Inflammatory macrophage treated with lipopolysaccharide for 1 hour (primary cell): ENCODE results near the gene SSTR5.
A peak's percentile ranks its signal among the peaks of the same experiment; 100 is the strongest.

ENCODE experiments used
- DNase-seq, 2 donors: peaks; one replicate each; pipeline ENCODE4 v3.0.0-alpha.2; 2020 to 2022

The SSTR5 gene

DNA sequence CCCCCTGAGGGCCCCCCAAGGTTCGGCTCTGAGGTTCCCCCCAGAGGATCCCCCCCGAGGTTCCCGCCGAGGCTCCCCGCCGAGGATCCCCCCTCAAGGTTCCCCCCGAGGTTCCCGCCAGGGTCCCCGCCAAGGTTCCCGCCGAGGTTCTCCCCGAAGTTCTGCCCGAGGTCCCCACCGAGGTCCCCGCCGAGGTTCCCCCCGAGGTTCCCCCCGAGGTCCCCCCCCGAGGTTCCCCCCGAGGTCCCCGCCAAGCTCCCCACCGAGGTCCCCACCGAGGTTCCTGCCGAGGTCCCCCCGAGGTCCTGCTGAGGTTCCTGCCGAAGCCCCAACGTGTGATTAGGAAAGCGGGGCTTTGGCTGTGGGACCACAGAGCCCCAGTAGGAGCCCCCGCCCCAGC, 32.2 kb upstream of the SSTR5 start:
- no peak for DNase-seq

- DNase-seq: no peak
These were observed 30.4 kb upstream of the SSTR5 start for GRCh38 chr16:1042049-1042744.

DNA sequence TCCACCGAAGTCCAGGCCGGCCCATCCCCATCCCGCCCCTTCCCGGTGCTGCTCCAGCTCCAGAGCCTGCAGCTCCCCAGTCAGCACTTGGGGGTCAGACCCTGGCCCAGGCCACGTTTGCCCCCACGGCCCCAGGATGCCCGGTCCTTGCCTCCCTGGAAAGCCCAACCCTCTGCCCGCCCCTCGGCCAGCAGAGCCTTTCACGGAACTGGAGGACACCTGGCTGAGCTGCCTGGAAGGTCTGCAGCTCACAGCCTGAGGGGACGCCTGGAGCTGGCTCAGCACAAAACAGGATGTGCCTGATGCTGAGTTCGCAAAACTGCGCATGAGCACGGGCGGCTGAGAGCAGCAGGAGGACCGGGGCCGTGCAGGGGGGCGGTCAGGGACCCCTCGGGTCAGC, 29.7 kb upstream of the SSTR5 start:
- DNase-seq: no peak

- no peak for DNase-seq
These were observed 28.6 kb upstream of the SSTR5 start for GRCh38 chr16:1043881-1044451.

DNA sequence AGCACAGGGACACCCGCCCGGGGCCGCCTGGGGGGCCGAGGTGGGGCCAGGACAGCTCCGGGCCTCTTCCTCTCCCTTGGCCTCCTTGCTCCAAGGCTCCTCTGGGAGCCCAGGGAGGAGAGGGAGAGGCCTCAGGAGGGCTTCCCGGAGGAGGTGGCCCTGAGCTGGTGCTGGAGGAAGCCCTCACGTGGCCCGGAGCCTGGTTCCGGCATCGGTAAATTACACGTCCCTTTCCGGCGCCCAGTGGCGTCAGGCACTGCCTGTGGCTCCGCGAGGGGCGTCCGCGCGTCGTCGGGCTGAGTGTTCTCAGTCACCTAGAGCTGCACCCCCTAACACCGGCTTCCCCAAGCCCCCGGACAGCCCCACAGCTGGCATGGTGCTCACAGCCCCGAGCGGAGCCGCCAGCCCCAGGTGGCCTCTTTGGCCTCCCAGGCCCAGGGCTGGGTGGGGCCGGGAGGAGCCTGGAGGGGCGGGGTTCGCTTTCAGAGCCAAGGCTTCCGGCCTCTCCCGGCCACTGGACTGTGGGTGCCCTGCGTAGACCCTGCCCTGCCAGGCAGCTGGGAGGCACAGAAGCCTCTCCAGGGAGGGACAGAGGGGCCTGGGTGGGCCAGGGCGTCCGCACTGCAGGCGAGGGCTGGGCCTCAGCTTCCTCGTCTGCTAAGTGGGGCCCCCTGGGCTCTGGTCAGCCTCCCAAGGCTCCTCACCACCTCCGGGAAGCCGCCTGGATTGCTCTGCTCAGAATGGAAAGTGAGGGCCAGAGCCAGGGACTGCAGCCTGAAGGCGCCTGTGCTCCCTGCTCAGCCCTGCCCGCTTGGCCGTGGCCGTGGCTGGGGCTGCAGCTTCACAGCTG, 27.9 kb upstream of the SSTR5 start:
- DNase-seq: no peak

DNA sequence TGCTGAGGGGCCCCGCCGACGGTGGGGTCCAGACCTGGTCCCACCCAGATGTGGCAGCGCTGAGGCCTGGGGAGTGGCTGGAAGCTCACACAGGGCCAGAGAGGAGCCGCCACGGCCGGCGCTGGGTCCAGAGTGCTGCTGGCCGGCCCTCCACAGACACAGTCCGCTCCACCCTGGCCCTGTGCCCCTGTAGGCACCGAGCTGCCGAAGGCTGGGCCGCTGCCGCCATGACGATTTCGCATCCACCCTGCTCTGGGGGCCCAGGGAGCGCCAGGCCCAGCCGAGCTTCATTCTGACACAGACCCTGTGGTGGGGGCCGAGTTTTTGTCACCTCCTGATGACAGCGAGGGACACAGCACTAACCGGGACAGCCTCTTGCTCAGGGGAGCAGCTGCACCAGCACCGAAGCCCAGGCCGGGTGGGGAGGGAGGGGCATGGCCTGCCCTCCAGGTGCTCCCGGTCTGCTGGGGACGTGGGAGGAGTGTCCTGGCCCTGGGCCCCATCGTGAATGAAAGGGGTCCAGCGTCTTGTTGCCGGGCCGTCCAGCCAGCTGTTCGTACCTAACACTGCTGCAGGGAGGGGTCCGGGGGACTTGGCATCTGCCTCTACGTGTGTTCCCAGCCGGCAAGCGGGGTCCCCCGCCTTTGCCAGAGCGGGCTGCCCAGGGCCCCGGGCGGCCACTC, 27.1 kb upstream of the SSTR5 start:
- DNase-seq: no peak

DNA sequence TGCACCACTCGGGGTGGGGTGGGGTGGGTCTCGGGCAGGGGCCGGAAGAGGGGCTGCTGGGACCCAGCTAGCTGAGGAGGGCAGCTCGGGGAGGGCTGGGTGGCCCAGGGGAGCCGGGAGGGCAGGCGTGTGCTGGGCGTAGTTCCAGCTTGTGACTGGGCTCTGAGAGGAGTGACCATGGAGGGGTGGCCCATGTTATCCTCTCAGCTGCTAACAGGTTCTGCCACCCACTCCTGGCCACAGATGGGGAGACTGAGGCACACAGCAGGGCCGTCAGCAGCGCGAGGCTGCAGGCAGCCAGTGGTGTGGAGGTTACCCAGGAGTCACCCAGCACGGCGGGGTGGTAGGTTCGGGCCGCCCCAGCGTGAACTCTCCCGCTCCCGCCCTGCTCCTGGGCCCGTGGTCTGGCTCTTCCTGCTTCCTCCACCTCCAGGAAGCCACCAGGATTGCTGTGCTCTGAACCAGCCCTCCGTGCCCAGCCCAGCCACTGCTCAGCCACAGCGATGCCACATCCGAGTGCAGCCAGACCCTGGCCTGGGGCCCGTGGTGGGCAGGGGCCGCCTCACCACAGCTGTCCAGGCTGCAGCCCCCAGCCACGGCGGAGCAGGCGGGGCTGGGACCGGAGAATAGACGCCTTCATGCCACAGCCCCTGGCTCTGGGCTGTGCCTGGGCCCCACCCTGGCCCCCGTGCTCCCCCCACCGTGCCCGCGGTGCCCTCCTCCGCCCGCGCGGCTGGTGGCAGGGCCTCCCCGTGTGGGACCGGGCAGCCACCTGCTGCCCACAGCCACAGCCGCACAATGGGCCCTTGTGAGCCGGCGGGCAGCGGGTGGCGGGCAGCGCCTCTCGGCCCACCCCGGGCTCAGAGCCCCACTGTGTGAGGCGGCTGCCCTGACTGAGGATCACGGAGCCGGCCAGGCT, 26.3 kb upstream of the SSTR5 start:
- no peak for DNase-seq

- DNase-seq: no peak
These were observed 25.4 kb upstream of the SSTR5 start for GRCh38 chr16:1047123-1047522.

DNA sequence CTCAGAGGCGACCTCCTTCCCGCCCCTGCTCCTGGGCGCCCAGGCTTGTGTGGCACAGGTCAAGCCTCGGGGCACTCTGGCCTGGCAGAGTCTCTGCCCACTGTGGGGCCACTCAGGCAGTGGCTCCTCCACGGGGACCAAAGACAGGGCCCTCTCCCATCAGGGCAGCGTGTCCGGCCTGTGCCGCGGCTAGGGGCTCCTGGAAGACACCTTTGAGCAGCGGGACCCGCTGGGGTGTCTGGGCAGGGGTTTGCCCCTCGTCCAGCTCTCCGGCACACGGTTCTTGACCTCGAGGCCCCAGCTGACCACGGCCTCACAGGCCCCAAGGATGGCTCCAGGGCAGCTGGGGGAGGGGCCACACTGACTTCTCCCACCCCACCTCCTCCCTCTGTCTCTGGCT, 24.7 kb upstream of the SSTR5 start:
- no peak for DNase-seq

- no peak for DNase-seq
These were observed 24.0 kb upstream of the SSTR5 start for GRCh38 chr16:1048442-1049112.

DNA sequence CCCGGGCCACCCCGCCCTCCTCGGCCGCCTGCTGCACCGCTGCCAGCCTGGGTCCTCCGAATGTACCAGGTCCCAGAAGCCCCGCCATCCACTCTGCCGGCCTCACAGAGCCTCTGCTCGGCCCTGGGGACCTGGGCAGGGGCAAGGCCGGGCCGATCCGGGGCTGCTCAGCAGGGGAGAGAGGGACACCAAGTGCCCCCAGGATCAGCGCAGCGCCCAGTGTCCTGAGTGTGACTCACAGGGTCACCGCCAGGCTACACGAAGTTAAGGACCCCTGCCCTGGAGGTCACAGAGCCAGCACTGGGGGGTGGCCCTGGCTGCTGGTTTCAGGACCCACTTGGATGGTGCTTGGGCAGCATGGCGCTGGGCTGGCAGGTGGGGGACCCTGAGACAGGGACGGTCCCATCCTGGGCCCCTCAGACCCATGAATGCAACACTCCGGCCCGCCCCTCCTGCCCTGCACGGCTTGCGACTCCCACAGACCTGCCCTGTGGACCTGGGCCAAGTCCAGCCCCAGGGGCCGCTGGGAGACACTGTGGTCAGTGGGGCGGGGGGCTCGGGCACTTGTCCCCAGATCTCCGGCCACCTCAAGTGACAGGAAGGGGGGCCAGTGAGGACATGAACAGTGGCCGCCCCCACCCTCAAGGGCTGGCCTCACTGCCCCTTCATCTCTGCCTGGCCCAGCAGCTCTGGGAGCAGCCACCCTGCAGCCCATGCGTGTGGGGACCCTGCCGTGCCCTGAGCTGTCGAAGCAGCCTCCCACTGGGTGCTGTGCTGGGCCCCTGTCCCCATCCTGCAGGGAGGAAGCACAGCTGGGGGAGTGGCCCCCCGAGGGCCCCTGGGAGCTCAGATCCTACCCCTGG, 23.2 kb upstream of the SSTR5 start:
- DNase-seq: no peak

- DNase-seq: no peak
These were observed 22.6 kb upstream of the SSTR5 start for GRCh38 chr16:1049976-1050247.

DNA sequence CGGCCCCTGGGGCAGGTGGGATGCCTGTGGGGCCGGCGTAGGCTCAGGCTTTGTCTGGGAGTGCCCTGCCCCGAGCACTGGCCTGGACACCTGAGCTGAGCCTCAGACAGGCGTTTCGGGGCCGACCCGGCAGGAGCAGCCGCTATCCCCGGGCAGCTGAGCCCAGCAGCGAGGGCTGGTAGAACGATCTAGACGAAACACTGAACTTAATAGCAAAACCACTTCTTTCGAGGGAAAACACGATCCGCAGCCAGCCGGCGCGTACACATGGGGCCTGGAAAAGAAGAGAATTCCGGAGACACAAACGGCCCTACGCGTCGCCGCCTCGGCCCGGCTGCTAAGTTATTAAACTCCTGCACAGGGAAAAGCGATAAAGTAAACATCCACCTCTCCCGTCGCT, 22.0 kb upstream of the SSTR5 start:
- DNase-seq: no peak

GRCh38 chr16:1050921-1051320, 21.6 kb upstream of the SSTR5 start:
- no peak for DNase-seq

DNA sequence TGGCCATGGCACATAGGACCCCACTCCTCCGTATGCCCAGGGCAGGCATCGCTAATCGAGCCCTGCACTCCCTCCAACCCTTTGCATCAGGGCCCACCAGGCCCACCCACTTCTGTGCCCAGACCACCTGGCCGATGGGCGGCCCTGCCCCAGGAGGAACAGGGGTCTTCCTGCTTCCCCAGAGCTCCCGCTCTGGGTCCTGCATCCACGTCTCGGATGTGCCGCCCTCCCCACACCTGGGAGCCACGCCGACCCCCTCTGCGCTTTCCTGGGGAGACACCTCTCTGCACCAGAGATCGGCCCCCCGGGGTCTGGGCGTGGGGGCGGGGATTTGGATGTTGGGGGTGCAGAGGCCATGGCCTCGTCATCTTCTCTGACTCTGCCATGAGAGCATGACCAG, 21.1 kb upstream of the SSTR5 start:
- DNase-seq: no peak

DNA sequence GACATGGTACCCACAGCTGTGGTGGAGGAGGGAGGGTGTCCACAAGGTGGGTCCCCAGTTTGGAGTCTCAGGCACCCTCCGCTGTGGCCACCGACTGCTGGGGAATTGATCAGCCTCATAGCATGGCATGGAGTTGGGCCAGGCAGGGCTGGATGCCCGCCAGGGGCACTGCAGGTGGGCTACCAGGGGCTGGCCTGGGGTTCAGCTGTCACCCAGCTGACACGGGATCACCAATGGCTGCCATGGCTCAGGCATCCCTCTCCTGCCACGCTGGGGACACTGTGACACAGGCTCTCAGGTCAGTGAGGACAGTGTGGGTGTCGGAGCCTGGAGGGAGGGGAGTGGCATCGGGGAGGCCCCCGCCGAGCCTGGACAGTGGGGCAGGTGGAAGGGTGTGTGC, 19.8 kb upstream of the SSTR5 start:
- DNase-seq: no peak

DNA sequence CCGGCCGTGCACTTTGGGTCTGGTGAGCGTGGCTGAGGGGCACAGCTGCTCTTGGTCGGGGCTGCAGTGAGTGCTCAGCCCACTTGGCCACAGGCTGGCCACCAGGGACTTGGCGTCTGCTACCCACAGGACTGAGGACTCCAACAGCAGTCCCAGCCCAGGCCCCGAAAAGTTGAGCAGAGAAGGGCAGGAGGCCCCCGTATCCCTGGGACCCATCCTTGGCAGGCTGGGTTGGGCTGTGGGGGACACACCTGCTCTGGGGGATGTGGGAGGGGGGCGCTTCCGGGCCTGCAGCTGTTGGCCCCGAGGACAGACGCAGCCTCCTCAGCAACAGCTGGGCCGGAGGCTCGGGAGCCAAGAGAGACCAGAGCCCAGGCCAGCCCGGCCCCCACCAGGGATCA, 19.4 kb upstream of the SSTR5 start:
- no peak for DNase-seq

GRCh38 chr16:1053700-1054368, 18.7 kb upstream of the SSTR5 start:
- DNase-seq: no peak

DNA sequence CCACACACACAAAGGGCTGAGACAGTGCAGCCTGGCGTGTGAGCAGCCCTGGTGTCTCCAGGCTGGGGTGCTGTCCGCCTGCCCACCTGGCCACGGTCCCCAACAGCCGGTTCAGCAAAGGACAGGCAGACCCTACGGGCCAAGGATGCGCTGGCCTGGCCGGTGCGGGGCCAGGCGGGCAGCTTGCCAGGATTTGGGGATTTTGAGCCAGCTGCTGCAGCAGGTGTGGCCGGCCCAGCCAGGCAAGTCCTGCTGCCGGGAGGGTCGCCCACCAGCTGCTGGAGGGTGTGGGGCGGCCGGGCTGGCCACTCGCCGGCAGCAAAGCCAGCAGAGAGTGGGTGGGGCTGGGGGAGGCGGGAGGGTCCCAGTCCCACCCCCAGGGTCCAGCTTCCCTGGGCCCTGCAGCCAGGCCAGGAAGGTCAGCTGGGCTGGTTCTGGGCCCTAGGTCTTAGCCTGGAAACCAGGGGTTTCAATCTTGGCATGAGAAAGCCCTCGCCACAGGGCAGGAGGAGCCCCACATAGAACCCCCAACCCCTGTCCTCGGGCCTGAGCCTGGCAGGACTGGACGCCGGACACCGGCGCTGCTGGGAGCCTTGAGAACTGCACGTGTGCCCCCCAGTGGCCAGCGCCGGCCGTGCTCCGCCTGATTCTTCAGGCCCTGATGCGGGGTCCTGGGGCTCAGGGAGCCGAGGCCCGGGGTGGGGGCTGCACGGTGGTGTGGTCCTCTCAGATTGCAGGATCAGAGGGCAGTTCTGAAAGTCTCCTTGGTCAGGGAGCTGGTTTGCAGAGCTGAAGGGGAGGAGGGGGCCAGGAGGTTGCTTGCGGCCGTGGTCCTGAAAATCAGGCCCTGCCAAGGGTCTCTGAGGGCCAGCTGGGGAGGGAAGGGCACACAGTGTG, 17.6 kb upstream of the SSTR5 start:
- DNase-seq: peak; percentile 10 to 37

GRCh38 chr16:1055557-1055924, 17.0 kb upstream of the SSTR5 start:
- DNase-seq: no peak
